ENCODE measurements around the gene PPM1M. TPM values are rescaled to one million over a fixed set of nuclear protein-coding genes. Genes with fewer than 3 reads are reported as not detected.

Gene PPM1M
- total RNA-seq (2021) (16.2 TPM in 2 replicates), Bru-seq, nascent RNA (percentile 39 among the genes with signal in this experiment), BruChase-seq, experiment 1, labeled RNA remaining after a 2-hour chase (percentile 48 among the genes with signal in this experiment), BruChase-seq, experiment 2, labeled RNA remaining after a 6-hour chase (percentile 57 among the genes with signal in this experiment)
- long read RNA-seq, partial matches to known transcripts, result 1 of 39 reads
- long read RNA-seq, other reads (novel, unspliced or antisense), result 35 of 39 reads

- no peaks in the 10 kb centered on the region for H3K9me2 ChIP-seq (ENCODE audit: insufficient read depth)
- peak within 1 kb of the TSS; percentile 75 for H3K4me2 ChIP-seq
- peak within 1 kb of the TSS; percentile 77; the same call in 1 of the 2 replicates for H2AFZ ChIP-seq
- H3K27ac ChIP-seq, result peak within 1 kb of the TSS; percentile 63
- H3K4me3 ChIP-seq, result peak within 1 kb of the TSS; percentile 58
- POLR2A ChIA-PET (ENCODE audit: unreplicated experiment), result no interaction called here
- no peaks in the 10 kb centered on the region for H3K36me3 ChIP-seq (ENCODE audit: low read depth)
- H3K27me3 ChIP-seq (ENCODE audit: insufficient read depth, low read depth), result no peaks in the 10 kb centered on the region
- peaks cover 32% of the 10 kb centered on the region for H3K4me1 ChIP-seq (replicated peaks; ENCODE audit: insufficient read depth)
- intact Hi-C loops (cut with micrococcal nuclease; ENCODE audit: unreplicated experiment), result no loop called here
- H3F3A ChIP-seq (ENCODE audit: insufficient read depth, low read depth), result peaks cover 37% of the 10 kb centered on the region; the same call in 1 of the 2 replicates
- TF ChIP-seq EZH2 (IDR thresholded peaks at IDR 0.05; ENCODE audit: low read depth), result no peak
- no peak for TF ChIP-seq CTCF (conservative IDR thresholded peaks at IDR 0.05)
- BruUV-seq (replicated peaks), result no TSS peak
- DNase-seq, result peak in 1 of 2 experiments; percentile 60
- H3K79me2 ChIP-seq (ENCODE audit: low read depth), result peaks cover 3% of the 10 kb centered on the region; the same call in 1 of the 2 replicates
- no peaks in the 10 kb centered on the region for H3K9me3 ChIP-seq (ENCODE audit: insufficient read depth, low read depth)
- CTCF ChIA-PET, result interaction anchor here (0.6 to 1.2 kb wide), 2 partner anchors 23 to 38 kb away, joined by 3 to 4 read pairs; no protein-coding TSS in a partner anchor
- H4K20me1 ChIP-seq (ENCODE audit: insufficient read depth), result no peaks in the 10 kb centered on the region
Observed at GRCh38 chr3:52245322-52246263, at the start of gene PPM1M. PPM1M (plus strand) TSS chr3:52245759; CDS start chr3:52245825, 66 bp downstream.

- intact Hi-C loops (cut with micrococcal nuclease; ENCODE audit: unreplicated experiment), result no loop called here
- H3K4me2 ChIP-seq, result 0 out of 2 replicates have a peak overlapping the region, but pooled peaks have one; percentile 23
- BruUV-seq (replicated peaks), result no TSS peak
- peaks cover 11% of the 10 kb centered on the region for H3F3A ChIP-seq (ENCODE audit: insufficient read depth, low read depth)
- ChIA-PET CTCF (no interaction called here), POLR2A (ENCODE audit: unreplicated experiment) (no interaction called here)
- peaks cover 15% of the 10 kb centered on the region; the same call in 1 of the 2 replicates for H3K36me3 ChIP-seq (ENCODE audit: low read depth)
- no peak overlapping the region for H2AFZ ChIP-seq
- no peaks in the 10 kb centered on the region for H3K9me3 ChIP-seq (ENCODE audit: insufficient read depth, low read depth)
- H3K27ac ChIP-seq, result peak overlapping the region; percentile 37; the same call in 1 of the 2 replicates
- TF ChIP-seq CTCF (conservative IDR thresholded peaks at IDR 0.05) (no peak), EZH2 (IDR thresholded peaks at IDR 0.05; ENCODE audit: low read depth) (no peak)
- H3K4me1 ChIP-seq (replicated peaks; ENCODE audit: insufficient read depth), result peaks cover 25% of the 10 kb centered on the region
- no peaks in the 10 kb centered on the region for H3K27me3 ChIP-seq (ENCODE audit: insufficient read depth, low read depth)
- H3K4me3 ChIP-seq, result no peak overlapping the region
- peaks cover 28% of the 10 kb centered on the region for H3K79me2 ChIP-seq (ENCODE audit: low read depth)
- no peaks in the 10 kb centered on the region for H4K20me1 ChIP-seq (ENCODE audit: insufficient read depth)
- peak in 1 of 2 experiments; percentile 58 for DNase-seq
- H3K9me2 ChIP-seq (ENCODE audit: insufficient read depth), result no peaks in the 10 kb centered on the region
Observed at GRCh38 chr3:52195823-52196331, 49.7 kb upstream of the PPM1M start.

GRCh38 chr3:52196977-52197376 lies 48.6 kb upstream of the PPM1M start:
- H3K9me2 ChIP-seq (ENCODE audit: insufficient read depth), result no peaks in the 10 kb centered on the region
- intact Hi-C loops (cut with micrococcal nuclease; ENCODE audit: unreplicated experiment), result no loop called here
- CTCF ChIA-PET, result interaction anchor here (0.5 to 0.6 kb wide), 4 partner anchors 13 to 216 kb away, joined by 3 to 18 read pairs (median 3); partner anchors contain the start of gene POC1A

More at GRCh38 chr3:52196977-52197376, 48.6 kb upstream of the PPM1M start:
- peaks cover 26% of the 10 kb centered on the region for H3K36me3 ChIP-seq (ENCODE audit: low read depth)
- H3K27me3 ChIP-seq (ENCODE audit: insufficient read depth, low read depth), result no peaks in the 10 kb centered on the region
- H3K4me3 ChIP-seq, result no peak overlapping the region
- no peak overlapping the region for H3K27ac ChIP-seq
- TF ChIP-seq CTCF (conservative IDR thresholded peaks at IDR 0.05) (no peak), EZH2 (IDR thresholded peaks at IDR 0.05; ENCODE audit: low read depth) (no peak)
- DNase-seq, result no peak
- H3F3A ChIP-seq (ENCODE audit: insufficient read depth, low read depth), result peaks cover 14% of the 10 kb centered on the region
- no TSS peak for BruUV-seq (replicated peaks)
- H3K9me3 ChIP-seq (ENCODE audit: insufficient read depth, low read depth), result no peaks in the 10 kb centered on the region
- POLR2A ChIA-PET (ENCODE audit: unreplicated experiment), result interaction anchor here (0.5 kb wide), 1 partner anchor 69 kb away, joined by 5 read pairs; no protein-coding TSS in a partner anchor
- H3K4me1 ChIP-seq (replicated peaks; ENCODE audit: insufficient read depth), result peaks cover 25% of the 10 kb centered on the region
- H2AFZ ChIP-seq, result no peak overlapping the region
- peak overlapping the region; percentile 97 for H3K4me2 ChIP-seq
- peaks cover 32% of the 10 kb centered on the region for H3K79me2 ChIP-seq (ENCODE audit: low read depth)
- no peaks in the 10 kb centered on the region for H4K20me1 ChIP-seq (ENCODE audit: insufficient read depth)
